Measurements from ENCODE around the gene WDR26.
"Not testable (repeated sequence)": the region's sequence is repeated elsewhere in the genome, so short reads cannot be mapped to it uniquely, and the experiment has no call there.

WDR26 gene

GRCh38 chr1:224343679-224344078 is 90.9 kb downstream of the WDR26 start:
- Histone ChIP-seq H3K9me3 (ENCODE audit: control insufficient read depth, low read length) (peaks cover 14% of the 10 kb centered on the region), H3K4me3 (ENCODE audit: extremely low read depth, insufficient read depth, low read length, poor library complexity, severe bottlenecking) (no peak overlapping the region), H3K4me1 (ENCODE audit: control insufficient read depth, insufficient read depth, low read length, poor library complexity, severe bottlenecking) (no peaks in the 10 kb centered on the region), H3K36me3 (ENCODE audit: control insufficient read depth, insufficient read depth, low read length) (no peaks in the 10 kb centered on the region), H3K27ac (ENCODE audit: low read depth, low read length, severe bottlenecking) (no peak overlapping the region)
- WGBS, 2 experiments (ENCODE audit: insufficient coverage in 2 of 2), result 50 to 57% methylated on average over 2 to 3 of the region's 3 CpGs

- H3K36me3 ChIP-seq (ENCODE audit: control insufficient read depth, insufficient read depth, low read length); H3K27ac ChIP-seq (ENCODE audit: low read depth, low read length, severe bottlenecking); H3K4me1 ChIP-seq (ENCODE audit: control insufficient read depth, insufficient read depth, low read length, poor library complexity, severe bottlenecking): not testable (repeated sequence)
- Histone ChIP-seq H3K9me3 (ENCODE audit: control insufficient read depth, low read length) (peaks cover 14% of the 10 kb centered on the region), H3K4me3 (ENCODE audit: extremely low read depth, insufficient read depth, low read length, poor library complexity, severe bottlenecking) (peak overlapping the region; percentile 25)
- WGBS, 2 experiments (ENCODE audit: insufficient coverage in 2 of 2), result 11 to 15% methylated on average over 21 to 26 of the region's 36 CpGs
These were observed 93.9 kb downstream of the WDR26 start for GRCh38 chr1:224340453-224341384.

DNA sequence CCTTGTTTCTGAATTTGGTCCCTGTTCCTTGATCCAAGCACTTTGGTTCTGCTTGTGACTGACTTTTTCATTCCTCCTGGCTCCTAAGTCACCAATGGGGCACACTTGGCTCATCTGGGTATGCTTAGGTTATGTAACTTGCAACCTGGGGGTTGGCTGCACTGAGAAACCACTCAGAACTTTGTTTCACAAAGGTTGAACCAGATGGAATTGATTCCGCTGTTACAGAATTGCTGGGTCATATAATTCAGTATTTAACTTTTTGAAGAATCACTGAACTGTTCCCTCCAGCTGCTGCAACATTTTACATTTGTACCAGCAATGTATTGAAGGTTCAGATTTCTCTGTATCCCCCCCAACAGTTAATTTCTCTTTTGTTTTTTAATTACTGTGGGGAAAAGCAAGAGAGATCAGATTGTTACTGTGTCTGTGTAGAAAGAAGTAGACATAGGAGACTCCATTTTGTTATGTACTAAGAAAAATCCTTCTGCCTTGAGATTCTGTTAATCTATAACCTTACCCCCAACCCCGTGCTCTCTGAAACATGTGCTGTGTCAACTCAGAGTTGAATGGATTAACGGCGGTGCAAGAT is 95.1 kb downstream of the WDR26 start:
- H3K4me3 ChIP-seq (ENCODE audit: extremely low read depth, insufficient read depth, low read length, poor library complexity, severe bottlenecking), result no peak overlapping the region
- no peaks in the 10 kb centered on the region for H3K4me1 ChIP-seq (ENCODE audit: control insufficient read depth, insufficient read depth, low read length, poor library complexity, severe bottlenecking)
- no peaks in the 10 kb centered on the region for H3K36me3 ChIP-seq (ENCODE audit: control insufficient read depth, insufficient read depth, low read length)
- H3K9me3 ChIP-seq (ENCODE audit: control insufficient read depth, low read length), result peaks cover 14% of the 10 kb centered on the region
- H3K27ac ChIP-seq (ENCODE audit: low read depth, low read length, severe bottlenecking), result no peak overlapping the region
- WGBS, 2 experiments (ENCODE audit: insufficient coverage in 2 of 2), result 100% methylated on average over 1 of the region's 4 CpGs

- no peak overlapping the region for H3K4me3 ChIP-seq (ENCODE audit: extremely low read depth, insufficient read depth, low read length, poor library complexity, severe bottlenecking)
- H3K36me3 ChIP-seq (ENCODE audit: control insufficient read depth, insufficient read depth, low read length), result no peaks in the 10 kb centered on the region
- peaks cover 2% of the 10 kb centered on the region for H3K9me3 ChIP-seq (ENCODE audit: control insufficient read depth, low read length)
- no peaks in the 10 kb centered on the region for H3K4me1 ChIP-seq (ENCODE audit: control insufficient read depth, insufficient read depth, low read length, poor library complexity, severe bottlenecking)
- 61 to 67% methylated on average over 3 to 4 of the region's 4 CpGs for WGBS, 2 experiments (ENCODE audit: insufficient coverage in 2 of 2)
- H3K27ac ChIP-seq (ENCODE audit: low read depth, low read length, severe bottlenecking), result no peak overlapping the region
These were observed 96.3 kb downstream of the WDR26 start for GRCh38 chr1:224338150-224338838.
